PC-3 (cell line): ENCODE results near the gene INS.

Experiments used
- EZH2 ChIP-seq: fragments of 300-600 bp; sonication (generic); IDR thresholded peaks from one replicate; pipeline ENCODE4 v1.6.1; 2017; ENCODE audit warnings: antibody characterized with exemption, mild to moderate bottlenecking, low read length; ENCODE audit not compliant: unreplicated experiment
- EZH2phosphoT487 ChIP-seq: fragments of 300-600 bp; sonication (generic); IDR thresholded peaks from 2 replicates; pipeline ENCODE4 v1.6.1; 2018; ENCODE audit warnings: mild to moderate bottlenecking, antibody characterized with exemption, low read length, borderline replicate concordance
- TF ChIP-seq, protein P1 (sequence below): fragments of 300-600 bp; sonication (generic); conservative IDR thresholded peaks from 2 replicates; pipeline ENCODE4 v1.5.1; 2017; ENCODE audit warnings: antibody characterized with exemption, low read depth, mild to moderate bottlenecking, low read length

DNA sequence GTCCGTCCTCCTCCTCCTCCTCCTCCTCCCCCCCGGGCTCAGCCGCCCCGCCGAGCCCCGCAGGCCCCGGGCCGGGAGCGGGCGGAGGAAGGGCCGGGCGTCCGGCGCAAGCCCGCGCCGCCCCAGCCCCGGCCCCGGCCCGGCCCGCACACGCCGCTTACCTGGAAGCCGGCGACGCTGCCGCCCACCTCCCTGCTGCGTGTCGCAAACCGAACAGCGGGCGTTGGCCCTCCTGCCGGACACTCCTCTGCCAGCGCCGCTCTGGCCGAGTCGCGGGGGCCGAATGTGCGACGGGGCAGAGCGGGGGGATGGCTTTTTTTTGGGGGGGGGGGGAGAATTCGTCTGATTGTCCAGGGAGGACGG is 23.0 kb downstream of the INS start:
- TF ChIP-seq, protein P1, sequence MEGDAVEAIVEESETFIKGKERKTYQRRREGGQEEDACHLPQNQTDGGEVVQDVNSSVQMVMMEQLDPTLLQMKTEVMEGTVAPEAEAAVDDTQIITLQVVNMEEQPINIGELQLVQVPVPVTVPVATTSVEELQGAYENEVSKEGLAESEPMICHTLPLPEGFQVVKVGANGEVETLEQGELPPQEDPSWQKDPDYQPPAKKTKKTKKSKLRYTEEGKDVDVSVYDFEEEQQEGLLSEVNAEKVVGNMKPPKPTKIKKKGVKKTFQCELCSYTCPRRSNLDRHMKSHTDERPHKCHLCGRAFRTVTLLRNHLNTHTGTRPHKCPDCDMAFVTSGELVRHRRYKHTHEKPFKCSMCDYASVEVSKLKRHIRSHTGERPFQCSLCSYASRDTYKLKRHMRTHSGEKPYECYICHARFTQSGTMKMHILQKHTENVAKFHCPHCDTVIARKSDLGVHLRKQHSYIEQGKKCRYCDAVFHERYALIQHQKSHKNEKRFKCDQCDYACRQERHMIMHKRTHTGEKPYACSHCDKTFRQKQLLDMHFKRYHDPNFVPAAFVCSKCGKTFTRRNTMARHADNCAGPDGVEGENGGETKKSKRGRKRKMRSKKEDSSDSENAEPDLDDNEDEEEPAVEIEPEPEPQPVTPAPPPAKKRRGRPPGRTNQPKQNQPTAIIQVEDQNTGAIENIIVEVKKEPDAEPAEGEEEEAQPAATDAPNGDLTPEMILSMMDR: no peak
- TF ChIP-seq EZH2 (no peak), EZH2phosphoT487 (no peak)
